ENCODE data around the gene VAV1. TPM values are rescaled to one million over a fixed set of nuclear protein-coding genes. Genes with fewer than 3 reads are reported as not detected.

VAV1 gene
- total and polyA plus RNA-seq, 9 of the 15 experiments (the other 6 are each of a cell fraction or from before 2014, with no cell fraction given), result 0.46 to 20.1 (median 11.1) TPM

GRCh38 chr19:6773323-6773931, 919 bp downstream of the VAV1 start (continued):
- TF ChIP-seq UBTF (IDR thresholded peaks at IDR 0.05; ENCODE audit: borderline replicate concordance in 1 of 2, low read depth in 2 of 2, low read length in 2 of 2), result 0 out of 4 replicates have a peak, but pooled peaks of 1 of the 2 experiments have one; percentile 30
- no peak for TF ChIP-seq ATF4 (CRISPR knock-in tag; IDR thresholded peaks at IDR 0.05)
- TF ChIP-seq CTCFL (IDR thresholded peaks at IDR 0.05; ENCODE audit: borderline replicate concordance, insufficient read depth, low read depth, low read length, poor library complexity, severe bottlenecking), result no peak
- TF ChIP-seq, protein P1, sequence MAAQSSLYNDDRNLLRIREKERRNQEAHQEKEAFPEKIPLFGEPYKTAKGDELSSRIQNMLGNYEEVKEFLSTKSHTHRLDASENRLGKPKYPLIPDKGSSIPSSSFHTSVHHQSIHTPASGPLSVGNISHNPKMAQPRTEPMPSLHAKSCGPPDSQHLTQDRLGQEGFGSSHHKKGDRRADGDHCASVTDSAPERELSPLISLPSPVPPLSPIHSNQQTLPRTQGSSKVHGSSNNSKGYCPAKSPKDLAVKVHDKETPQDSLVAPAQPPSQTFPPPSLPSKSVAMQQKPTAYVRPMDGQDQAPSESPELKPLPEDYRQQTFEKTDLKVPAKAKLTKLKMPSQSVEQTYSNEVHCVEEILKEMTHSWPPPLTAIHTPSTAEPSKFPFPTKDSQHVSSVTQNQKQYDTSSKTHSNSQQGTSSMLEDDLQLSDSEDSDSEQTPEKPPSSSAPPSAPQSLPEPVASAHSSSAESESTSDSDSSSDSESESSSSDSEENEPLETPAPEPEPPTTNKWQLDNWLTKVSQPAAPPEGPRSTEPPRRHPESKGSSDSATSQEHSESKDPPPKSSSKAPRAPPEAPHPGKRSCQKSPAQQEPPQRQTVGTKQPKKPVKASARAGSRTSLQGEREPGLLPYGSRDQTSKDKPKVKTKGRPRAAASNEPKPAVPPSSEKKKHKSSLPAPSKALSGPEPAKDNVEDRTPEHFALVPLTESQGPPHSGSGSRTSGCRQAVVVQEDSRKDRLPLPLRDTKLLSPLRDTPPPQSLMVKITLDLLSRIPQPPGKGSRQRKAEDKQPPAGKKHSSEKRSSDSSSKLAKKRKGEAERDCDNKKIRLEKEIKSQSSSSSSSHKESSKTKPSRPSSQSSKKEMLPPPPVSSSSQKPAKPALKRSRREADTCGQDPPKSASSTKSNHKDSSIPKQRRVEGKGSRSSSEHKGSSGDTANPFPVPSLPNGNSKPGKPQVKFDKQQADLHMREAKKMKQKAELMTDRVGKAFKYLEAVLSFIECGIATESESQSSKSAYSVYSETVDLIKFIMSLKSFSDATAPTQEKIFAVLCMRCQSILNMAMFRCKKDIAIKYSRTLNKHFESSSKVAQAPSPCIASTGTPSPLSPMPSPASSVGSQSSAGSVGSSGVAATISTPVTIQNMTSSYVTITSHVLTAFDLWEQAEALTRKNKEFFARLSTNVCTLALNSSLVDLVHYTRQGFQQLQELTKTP (IDR thresholded peaks at IDR 0.05; ENCODE audit: low read depth in 1 of 2, partially characterized antibody in 2 of 2), result no peak
- no peak for TF ChIP-seq ARNT (IDR thresholded peaks at IDR 0.05)
- 0 out of 4 replicates have a peak, but pooled peaks of 1 of the 2 experiments have one; percentile 37 for TF ChIP-seq RCOR1 (IDR thresholded peaks at IDR 0.05; ENCODE audit: borderline replicate concordance in 1 of 2, low read depth in 2 of 2, low read length in 2 of 2)
- TF ChIP-seq ZNF384 (IDR thresholded peaks at IDR 0.05; ENCODE audit: low read depth, low read length), result no peak

Data from K562 (cell line).